HG03439 (cell line): Measurements from ENCODE around the gene C9orf72.
A peak's percentile ranks its signal among the peaks of the same experiment; 100 is the strongest.
"Not testable (repeated sequence)": the region's sequence is repeated elsewhere in the genome, so short reads cannot be mapped to it uniquely, and the experiment has no call there.

Source experiments
- ATAC-seq: cut with Tn5 transposase; IDR thresholded peaks from one replicate; pipeline ENCODE4 v1.9.1; 2021; ENCODE audit warnings: mild to moderate bottlenecking, moderate library complexity; ENCODE audit not compliant: unreplicated experiment

Gene C9orf72

GRCh38 chr9:27572918-27573633 lies at the start of gene C9orf72:
C9orf72 (minus strand) TSS chr9:27573481; CDS start chr9:27567120, 6,361 bp downstream.
- peak; percentile 59 for ATAC-seq

GRCh38 chr9:27622693-27623340 lies 49.5 kb upstream of the C9orf72 start:
- no peak for ATAC-seq

- no peak for ATAC-seq
Measured at GRCh38 chr9:27619743-27620142, 46.5 kb upstream of the C9orf72 start.

GRCh38 chr9:27618066-27618465 lies 44.8 kb upstream of the C9orf72 start:
- ATAC-seq, result no peak

GRCh38 chr9:27614551-27614950 lies 41.3 kb upstream of the C9orf72 start:
- ATAC-seq, result no peak

GRCh38 chr9:27612036-27612435 lies 38.8 kb upstream of the C9orf72 start:
- not testable (repeated sequence) for ATAC-seq

- ATAC-seq, result no peak
Measured at GRCh38 chr9:27610622-27611021, 37.3 kb upstream of the C9orf72 start.

- ATAC-seq, result no peak
Measured at GRCh38 chr9:27602954-27603353, 29.7 kb upstream of the C9orf72 start.

- no peak for ATAC-seq
Measured at GRCh38 chr9:27602142-27602861, 29.0 kb upstream of the C9orf72 start.

- ATAC-seq, result no peak
Measured at GRCh38 chr9:27601396-27601795, 28.1 kb upstream of the C9orf72 start.

GRCh38 chr9:27600256-27600655 lies 27.0 kb upstream of the C9orf72 start:
- ATAC-seq, result no peak

GRCh38 chr9:27599870-27600238 lies 26.6 kb upstream of the C9orf72 start:
- ATAC-seq, result no peak

- no peak for ATAC-seq
Measured at GRCh38 chr9:27599102-27599869, 26.0 kb upstream of the C9orf72 start.

- ATAC-seq, result no peak
Measured at GRCh38 chr9:27595733-27596132, 22.5 kb upstream of the C9orf72 start.

GRCh38 chr9:27591672-27592071 lies 18.4 kb upstream of the C9orf72 start:
- no peak for ATAC-seq

- no peak for ATAC-seq
Measured at GRCh38 chr9:27591093-27591492, 17.8 kb upstream of the C9orf72 start.

GRCh38 chr9:27590651-27591050 lies 17.4 kb upstream of the C9orf72 start:
- no peak for ATAC-seq

- ATAC-seq, result no peak
Measured at GRCh38 chr9:27589462-27589861, 16.2 kb upstream of the C9orf72 start.

GRCh38 chr9:27586304-27586703 lies 13.0 kb upstream of the C9orf72 start:
- ATAC-seq, result peak; percentile 49

GRCh38 chr9:27584931-27585330 lies 11.7 kb upstream of the C9orf72 start:
- ATAC-seq, result no peak

- no peak for ATAC-seq
Measured at GRCh38 chr9:27582794-27583193, 9.5 kb upstream of the C9orf72 start.
